Transverse colon (tissue), 4 donors: ENCODE measurements around the gene C1orf167. TPM values are rescaled to one million over a fixed set of nuclear protein-coding genes. Genes with fewer than 3 reads are reported as not detected.
A peak's percentile ranks its signal among the peaks of the same experiment; 100 is the strongest.

Source experiments
- DNase-seq: peaks from one replicate; pipeline ENCODE4 v3.0.0-alpha.2; 2019
- H3K27ac ChIP-seq, 4 donors: fragments of 200-600 bp; sonication (generic); 2 replicates each; pipeline ENCODE4 v1.5.1; 2016 to 2018; ENCODE audit warnings: inconsistent platforms in 4 of 4
- H3K27me3 ChIP-seq: fragments of 200-600 bp; sonication (generic); 2 replicates; pipeline ENCODE4 v1.5.1; 2017; ENCODE audit warnings: inconsistent platforms
- H3K36me3 ChIP-seq, 4 donors: fragments of 200-600 bp; sonication (generic); 2 replicates each; pipeline ENCODE4 v1.5.1; 2017 to 2019; ENCODE audit warnings: inconsistent platforms in 4 of 4
- H3K4me1 ChIP-seq, 4 donors: fragments of 200-600 bp; sonication (generic); 2 replicates each; pipeline ENCODE4 v1.5.1; 2017 to 2020; ENCODE audit warnings: inconsistent platforms in 4 of 4
- H3K4me3 ChIP-seq, 4 donors: fragments of 200-600 bp; sonication (generic); 1 replicate in 1 of 4; 2 replicates in 3 of 4; pipeline versions ENCODE4 v1.5.1 to v1.6.1; 2017 to 2019; ENCODE audit warnings: inconsistent platforms in 4 of 4
- H3K9me3 ChIP-seq, 2 donors: fragments of 200-600 bp; sonication (generic); 2 replicates each; pipeline ENCODE4 v1.5.1; 2017 to 2019; ENCODE audit warnings: inconsistent platforms in 2 of 2
- EP300 ChIP-seq: sonication (generic); formaldehyde crosslinking; IDR thresholded peaks from one replicate; pipeline ENCODE4 v1.6.1; 2017; ENCODE audit warnings: antibody characterized with exemption, low read depth
- POLR2A ChIP-seq: fragments of 450-650 bp; IDR thresholded peaks from one replicate; pipeline ENCODE4 v1.6.1; 2016; ENCODE audit warnings: antibody characterized with exemption, mild to moderate bottlenecking, moderate library complexity
- POLR2AphosphoS5 ChIP-seq, 3 donors: sonication (generic); formaldehyde crosslinking; IDR thresholded peaks; one replicate each; pipeline ENCODE4 v1.6.1; 2016; ENCODE audit warnings: antibody characterized with exemption in 3 of 3
- WGBS, 2 donors: methylation state at CpG; one replicate each; pipeline ENCODE4 v1.1.5; 2018; ENCODE audit warnings: low coverage in 1 of 2; 5-methylcytosine and 5-hydroxymethylcytosine counted together
- in situ Hi-C, 4 donors: fragments of 200-750 bp; cut with MboI; loops; one replicate each; pipeline versions ENCODE4 v1.15.0 to v1.15.1; 2017; ENCODE audit warnings: low sequenced_read_pairs in 3 of 4, low pct_ligation_motif_present in 1 of 4, low pct_unique_long_range_greater_than_20kb in 1 of 4
- intact Hi-C: fragments of 100-400 bp; cut with DNase I; formaldehyde crosslinking; loops from one replicate; pipeline ENCODE4 v1.15.1; 2023; ENCODE audit warnings: low total_unique reads
- total RNA-seq, 4 donors: library from RNA; depleted of rRNA; stranded (reverse); fragments of >200 nt; gene quantifications; one replicate each; pipeline ENCODE4 v1.1.0, GENCODE V29; 2016
- TF ChIP-seq, protein P1 (sequence below), 5 experiments: fragments of 200-600 bp in 3 of 5; fragments of 450-650 bp in 2 of 5; sonication (generic) in 3 of 5; IDR thresholded peaks; 1 replicate in 2 of 5; 2 replicates in 3 of 5; pipeline ENCODE4 v1.5.1; 2016 to 2017; ENCODE audit warnings: antibody characterized with exemption in 5 of 5, inconsistent platforms in 3 of 5, mild to moderate bottlenecking in 2 of 5, moderate library complexity in 1 of 5

Gene C1orf167
- total RNA-seq, 4 donors from 2014 or later, result 0.48 TPM; not detected in 3

DNA sequence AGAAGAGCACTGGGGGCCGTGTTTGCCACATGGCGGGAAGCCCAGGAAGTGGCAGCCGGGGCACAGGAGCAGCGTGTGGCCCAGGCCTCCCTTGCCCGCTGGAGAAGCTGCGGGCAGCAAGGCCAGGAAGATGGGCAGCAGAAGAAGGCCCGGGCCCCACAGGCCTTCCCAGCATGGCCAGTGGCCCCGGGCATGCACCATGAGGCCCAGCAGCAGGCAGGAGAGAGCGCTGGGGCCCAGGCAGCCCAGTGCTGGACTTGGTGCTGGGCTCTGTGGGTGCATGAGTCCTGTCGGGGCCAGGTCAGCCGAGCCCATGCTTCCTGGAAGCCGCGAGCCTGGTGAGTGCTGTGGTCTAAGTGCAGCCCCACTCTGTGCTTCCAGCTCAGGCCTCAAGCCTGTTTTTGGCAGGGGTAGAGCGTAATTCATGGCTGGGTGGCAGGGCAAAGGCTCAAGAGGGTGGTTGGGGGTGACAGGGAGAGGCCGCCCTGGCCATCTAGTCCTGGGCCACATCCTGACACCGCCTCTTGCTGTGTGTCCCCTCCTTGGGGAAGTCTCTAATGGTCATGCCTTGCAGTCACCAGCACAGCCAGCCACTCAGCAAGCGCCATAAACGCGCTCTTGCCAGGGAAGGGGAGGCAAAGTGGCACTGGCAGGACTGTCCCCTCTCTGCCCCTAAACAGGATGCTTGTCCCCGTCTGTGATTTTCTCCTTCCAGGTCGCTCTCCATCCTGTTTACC is 22.4 kb downstream of the C1orf167 start:
- WGBS, 2 donors, result 70% methylated on average over 17 of the region's 21 CpGs; no CpG with 5 or more reads in 1 of the 2 donors
- Histone ChIP-seq H3K4me3 (peak overlapping the region in 2 of 4 donors; percentile 9 to 21), H3K4me1 (peaks cover 31 to 44% (median 36%) of the 10 kb centered on the region in 4 donors), H3K36me3 (no peaks in the 10 kb centered on the region), H3K27ac (peak overlapping the region in 1 of 4 donors; percentile 59), H3K9me3 (no peaks in the 10 kb centered on the region), H3K27me3 (no peaks in the 10 kb centered on the region)
- in situ Hi-C loops (no loop called here), intact Hi-C loops (no loop called here)
- TF ChIP-seq, protein P1, sequence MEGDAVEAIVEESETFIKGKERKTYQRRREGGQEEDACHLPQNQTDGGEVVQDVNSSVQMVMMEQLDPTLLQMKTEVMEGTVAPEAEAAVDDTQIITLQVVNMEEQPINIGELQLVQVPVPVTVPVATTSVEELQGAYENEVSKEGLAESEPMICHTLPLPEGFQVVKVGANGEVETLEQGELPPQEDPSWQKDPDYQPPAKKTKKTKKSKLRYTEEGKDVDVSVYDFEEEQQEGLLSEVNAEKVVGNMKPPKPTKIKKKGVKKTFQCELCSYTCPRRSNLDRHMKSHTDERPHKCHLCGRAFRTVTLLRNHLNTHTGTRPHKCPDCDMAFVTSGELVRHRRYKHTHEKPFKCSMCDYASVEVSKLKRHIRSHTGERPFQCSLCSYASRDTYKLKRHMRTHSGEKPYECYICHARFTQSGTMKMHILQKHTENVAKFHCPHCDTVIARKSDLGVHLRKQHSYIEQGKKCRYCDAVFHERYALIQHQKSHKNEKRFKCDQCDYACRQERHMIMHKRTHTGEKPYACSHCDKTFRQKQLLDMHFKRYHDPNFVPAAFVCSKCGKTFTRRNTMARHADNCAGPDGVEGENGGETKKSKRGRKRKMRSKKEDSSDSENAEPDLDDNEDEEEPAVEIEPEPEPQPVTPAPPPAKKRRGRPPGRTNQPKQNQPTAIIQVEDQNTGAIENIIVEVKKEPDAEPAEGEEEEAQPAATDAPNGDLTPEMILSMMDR (IDR thresholded peaks at IDR 0.05), result no peak
- TF ChIP-seq POLR2A (no peak), EP300 (no peak), POLR2AphosphoS5 (IDR thresholded peaks at IDR 0.05) (no peak)
- no peak for DNase-seq

DNA sequence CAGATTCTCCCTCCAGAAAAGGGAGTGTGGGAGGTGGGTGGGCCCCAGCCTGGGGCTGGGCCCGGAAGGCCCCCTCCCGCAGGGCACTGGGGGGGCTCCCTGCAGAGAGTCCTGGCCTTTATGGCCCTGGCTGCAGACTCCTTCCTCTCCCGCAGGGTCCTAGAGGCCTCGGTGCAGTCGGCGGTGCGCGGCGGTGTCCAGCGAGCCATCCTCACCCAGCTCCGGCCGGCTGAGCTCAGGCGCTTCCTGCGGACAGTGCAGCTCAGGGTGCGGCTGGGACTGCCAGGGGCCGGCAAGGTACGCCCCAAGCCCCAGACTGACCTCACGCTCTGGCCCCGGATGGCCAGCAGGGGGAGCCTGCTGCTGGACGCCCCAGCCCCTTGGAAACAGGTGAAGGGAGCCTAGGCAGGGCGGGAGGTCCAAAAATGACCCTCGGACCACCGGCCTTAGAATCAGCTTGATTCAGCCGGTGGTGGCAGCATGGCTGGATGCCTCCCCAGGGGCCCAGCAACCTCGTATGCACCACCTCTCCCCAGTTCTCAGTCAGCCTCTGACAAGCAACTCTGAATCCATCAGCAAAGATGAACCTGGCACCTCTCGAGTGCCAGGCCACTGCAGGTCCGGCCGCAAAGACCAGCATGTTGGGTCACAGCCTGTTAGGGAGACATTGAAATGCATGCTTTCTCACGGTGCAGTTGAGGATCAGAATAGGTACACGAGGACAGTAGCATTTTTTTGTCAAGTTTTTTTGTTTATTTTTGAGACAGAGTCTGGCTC is 23.2 kb downstream of the C1orf167 start:
- in situ Hi-C loops (no loop called here), intact Hi-C loops (no loop called here)
- peak overlapping the region; percentile 6 to 21 (median 10) for H3K4me3 ChIP-seq
- TF ChIP-seq EP300 (no peak), POLR2A (peak; percentile 18), POLR2AphosphoS5 (IDR thresholded peaks at IDR 0.05) (peak in 2 of 3 donors; percentile 30 to 33)
- TF ChIP-seq, protein P1 (IDR thresholded peaks at IDR 0.05), result peak; percentile 84 to 90 (median 86)
- peak overlapping the region in 1 of 4 donors; percentile 59 for H3K27ac ChIP-seq
- DNase-seq, result peak; percentile 77
- WGBS, 2 donors, result 0 to 11% methylated on average over 2 to 30 of the region's 30 CpGs
- H3K4me1 ChIP-seq, result peaks cover 34 to 51% (median 44%) of the 10 kb centered on the region in 4 donors
- no peaks in the 10 kb centered on the region for H3K27me3 ChIP-seq
- no peaks in the 10 kb centered on the region for H3K9me3 ChIP-seq
- no peaks in the 10 kb centered on the region for H3K36me3 ChIP-seq

DNA sequence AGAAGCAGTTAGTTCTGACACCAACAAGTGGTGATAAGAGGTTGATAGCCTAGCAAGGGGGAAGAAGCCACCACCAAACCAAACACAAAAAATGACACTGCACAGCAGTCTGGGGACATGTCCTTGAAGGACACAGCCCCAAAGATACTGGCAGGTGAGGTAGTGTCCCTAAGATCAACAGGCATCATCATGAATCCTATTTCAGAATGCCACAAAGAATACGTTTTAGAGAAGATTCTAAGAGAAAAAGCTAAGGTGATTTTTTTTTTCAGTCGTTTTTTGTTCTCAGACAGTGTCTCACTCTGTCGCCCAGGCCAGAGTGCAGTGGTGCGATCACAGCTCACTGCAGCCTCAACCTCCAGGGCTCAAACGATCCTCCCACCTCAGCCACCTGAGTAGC is 24.2 kb downstream of the C1orf167 start:
- peaks cover 44 to 59% (median 52%) of the 10 kb centered on the region in 4 donors for H3K4me1 ChIP-seq
- WGBS, 2 donors, result 31 to 54% methylated on average over 3 to 5 of the region's 5 CpGs
- intact Hi-C loops (no loop called here), in situ Hi-C loops (no loop called here)
- no peak for TF ChIP-seq EP300
- no peak for TF ChIP-seq POLR2A
- no peak for TF ChIP-seq POLR2AphosphoS5 (IDR thresholded peaks at IDR 0.05)
- TF ChIP-seq, protein P1 (IDR thresholded peaks at IDR 0.05), result no peak
- no peaks in the 10 kb centered on the region for H3K36me3 ChIP-seq
- H3K9me3 ChIP-seq, result no peaks in the 10 kb centered on the region
- H3K27me3 ChIP-seq, result no peaks in the 10 kb centered on the region
- H3K4me3 ChIP-seq, result no peak overlapping the region
- H3K27ac ChIP-seq, result peak overlapping the region in 1 of 4 donors; percentile 92
- DNase-seq, result no peak

DNA sequence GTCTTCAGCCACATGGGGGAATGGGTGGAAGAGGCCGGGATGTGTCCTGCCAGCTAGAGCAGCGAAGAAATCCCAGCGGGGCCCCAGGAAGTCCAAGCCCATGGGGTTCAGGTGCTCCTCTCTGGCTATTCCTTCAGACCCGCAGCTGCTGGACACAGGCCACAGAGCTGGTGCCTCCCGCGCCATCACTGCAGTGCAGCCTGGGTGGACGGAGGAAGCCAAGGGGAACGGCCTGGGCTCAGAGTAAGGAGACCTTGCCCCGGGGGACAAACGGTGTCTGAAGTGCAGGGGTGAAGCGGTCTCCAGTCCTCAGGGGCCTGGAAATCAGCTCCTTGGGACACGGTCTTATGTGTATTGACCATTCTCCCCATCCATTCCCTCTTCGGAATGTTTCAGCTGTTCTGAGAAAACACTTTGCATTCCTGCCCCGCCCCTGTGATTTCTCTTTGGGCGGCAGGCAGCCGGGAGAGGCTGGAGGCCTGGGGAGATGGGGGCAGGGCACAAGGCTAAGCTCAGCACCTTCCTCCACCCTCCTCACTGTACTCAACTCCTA is 25.3 kb downstream of the C1orf167 start:
- no peaks in the 10 kb centered on the region for H3K9me3 ChIP-seq
- 19 to 42% methylated on average over 6 to 10 of the region's 16 CpGs for WGBS, 2 donors

More for the DNA sequence above, 25.3 kb downstream of the C1orf167 start:
- in situ Hi-C loops (no loop called here), intact Hi-C loops (no loop called here)
- H3K27ac ChIP-seq, result peak overlapping the region; percentile 82 to 92 (median 84)
- H3K4me1 ChIP-seq, result peaks cover 48 to 66% (median 56%) of the 10 kb centered on the region in 4 donors
- no peaks in the 10 kb centered on the region for H3K27me3 ChIP-seq
- no peak overlapping the region for H3K4me3 ChIP-seq
- no peak for TF ChIP-seq EP300
- TF ChIP-seq, protein P1 (IDR thresholded peaks at IDR 0.05), result no peak
- TF ChIP-seq POLR2A, result no peak
- TF ChIP-seq POLR2AphosphoS5 (IDR thresholded peaks at IDR 0.05), result peak in 1 of 3 donors; percentile 42
- DNase-seq, result peak; percentile 66
- no peaks in the 10 kb centered on the region for H3K36me3 ChIP-seq
